HG02884 (cell line): Measurements from ENCODE around the gene SFRP2.
A peak's percentile ranks its signal among the peaks of the same experiment; 100 is the strongest.

ENCODE experiments used
- ATAC-seq: cut with Tn5 transposase; IDR thresholded peaks from one replicate; pipeline ENCODE4 v1.9.1; 2021; ENCODE audit warnings: mild to moderate bottlenecking, moderate library complexity; ENCODE audit not compliant: unreplicated experiment

The SFRP2 gene

DNA sequence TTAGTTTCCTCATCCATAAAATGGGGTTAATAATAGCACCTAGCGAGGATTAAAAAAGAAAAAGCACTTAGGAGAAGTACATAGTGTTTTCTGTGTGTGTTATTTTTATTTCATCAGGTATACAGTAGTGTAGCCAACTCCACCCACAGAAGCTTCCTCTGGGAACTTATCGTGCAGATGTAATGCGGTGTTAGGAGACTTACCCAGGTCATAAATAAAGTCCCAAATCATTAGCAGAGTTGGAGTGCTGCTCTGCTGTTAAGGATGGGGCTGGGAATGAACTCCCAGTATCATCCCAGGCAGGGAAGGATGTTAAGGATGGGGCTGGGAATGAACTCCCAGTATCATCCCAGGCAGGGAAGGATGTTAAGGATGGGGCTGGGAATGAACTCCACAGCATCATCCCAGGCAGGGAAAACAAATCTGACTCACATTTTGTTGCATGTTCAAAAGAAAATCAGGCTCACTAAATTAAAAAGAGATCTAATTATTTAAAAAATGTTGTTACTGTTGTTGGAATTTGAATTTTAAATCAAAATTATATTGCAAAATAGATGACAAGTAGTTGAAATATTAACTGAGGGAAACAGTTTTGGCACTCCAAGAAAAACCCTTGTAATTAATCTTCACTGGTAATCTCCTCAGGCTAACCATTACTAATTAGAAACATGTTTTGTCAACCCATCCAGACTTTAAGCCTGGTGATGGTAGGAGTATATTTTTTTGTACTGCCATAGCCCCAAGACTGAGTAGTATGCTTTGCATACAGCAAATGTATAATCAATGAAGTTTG is 10.2 kb upstream of the SFRP2 start:
- no peak for ATAC-seq

DNA sequence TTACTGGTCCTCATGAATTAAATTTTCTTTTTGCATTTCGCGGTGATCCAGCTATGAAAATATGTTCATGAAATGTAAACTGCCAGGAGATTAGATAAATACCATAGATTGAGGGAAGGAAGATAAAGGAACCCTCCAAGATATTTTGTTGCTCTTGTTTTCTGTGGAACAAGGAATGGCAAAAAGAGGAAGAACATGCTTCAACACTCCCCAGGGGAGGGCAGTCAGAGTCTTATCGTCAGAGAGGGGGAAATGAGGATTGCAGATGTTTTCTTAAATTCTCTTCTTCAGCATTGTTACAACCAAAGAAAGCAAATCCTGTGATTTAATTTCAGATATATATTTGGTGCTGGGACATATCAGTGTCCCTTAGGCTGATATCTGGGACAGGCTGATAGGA is 9.5 kb upstream of the SFRP2 start:
- ATAC-seq, result no peak

DNA sequence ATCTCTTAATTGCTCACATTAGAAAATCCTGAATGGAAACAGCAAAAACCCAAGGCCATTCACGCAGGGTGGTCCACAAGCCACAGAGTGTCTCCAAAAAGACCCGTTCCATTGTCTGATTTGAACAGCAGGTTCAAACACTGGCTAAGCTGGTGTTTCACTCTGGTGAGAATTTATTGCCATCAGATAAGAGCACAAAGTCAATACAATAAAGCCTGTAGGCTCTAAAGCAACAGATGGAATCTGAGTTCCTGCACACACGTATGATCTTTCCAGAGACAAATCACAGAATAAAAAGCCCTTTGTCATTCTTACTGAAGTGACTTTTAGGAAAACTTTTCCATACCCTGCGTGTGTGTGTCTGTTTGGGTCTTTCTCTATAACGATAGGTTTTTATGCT is 5.1 kb upstream of the SFRP2 start:
- ATAC-seq, result no peak

DNA sequence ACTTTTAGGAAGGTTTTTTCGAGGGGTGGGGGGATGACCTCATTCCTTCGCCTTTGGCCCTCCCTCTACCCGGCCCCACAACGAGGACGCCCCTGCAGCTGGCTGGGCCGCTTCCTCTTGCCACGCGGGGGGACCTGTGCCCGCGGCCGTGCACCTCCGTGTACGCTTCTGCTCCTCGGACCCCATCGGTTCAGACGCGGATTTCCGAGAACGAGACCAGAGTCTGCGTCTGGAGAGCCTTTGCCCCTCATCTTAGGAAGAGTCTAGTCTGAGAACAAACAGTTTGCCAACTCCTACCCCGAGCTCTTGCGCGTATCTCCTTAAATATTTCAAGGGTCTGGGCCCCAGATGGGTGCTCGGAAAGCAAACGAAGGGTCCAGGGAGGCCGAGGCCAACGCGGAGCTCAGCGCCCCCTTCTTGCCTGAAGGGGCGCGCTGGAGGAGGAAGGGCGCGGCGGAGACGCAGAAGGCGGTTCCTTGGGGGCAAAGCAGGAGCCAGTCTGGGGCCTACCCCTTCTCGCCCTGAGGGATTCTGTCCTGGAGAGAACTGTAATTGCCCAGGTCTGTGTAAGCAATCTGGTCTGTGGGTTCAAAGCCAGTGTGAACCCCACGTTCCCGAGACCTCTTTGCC is 3.9 kb upstream of the SFRP2 start:
- ATAC-seq, result no peak

DNA sequence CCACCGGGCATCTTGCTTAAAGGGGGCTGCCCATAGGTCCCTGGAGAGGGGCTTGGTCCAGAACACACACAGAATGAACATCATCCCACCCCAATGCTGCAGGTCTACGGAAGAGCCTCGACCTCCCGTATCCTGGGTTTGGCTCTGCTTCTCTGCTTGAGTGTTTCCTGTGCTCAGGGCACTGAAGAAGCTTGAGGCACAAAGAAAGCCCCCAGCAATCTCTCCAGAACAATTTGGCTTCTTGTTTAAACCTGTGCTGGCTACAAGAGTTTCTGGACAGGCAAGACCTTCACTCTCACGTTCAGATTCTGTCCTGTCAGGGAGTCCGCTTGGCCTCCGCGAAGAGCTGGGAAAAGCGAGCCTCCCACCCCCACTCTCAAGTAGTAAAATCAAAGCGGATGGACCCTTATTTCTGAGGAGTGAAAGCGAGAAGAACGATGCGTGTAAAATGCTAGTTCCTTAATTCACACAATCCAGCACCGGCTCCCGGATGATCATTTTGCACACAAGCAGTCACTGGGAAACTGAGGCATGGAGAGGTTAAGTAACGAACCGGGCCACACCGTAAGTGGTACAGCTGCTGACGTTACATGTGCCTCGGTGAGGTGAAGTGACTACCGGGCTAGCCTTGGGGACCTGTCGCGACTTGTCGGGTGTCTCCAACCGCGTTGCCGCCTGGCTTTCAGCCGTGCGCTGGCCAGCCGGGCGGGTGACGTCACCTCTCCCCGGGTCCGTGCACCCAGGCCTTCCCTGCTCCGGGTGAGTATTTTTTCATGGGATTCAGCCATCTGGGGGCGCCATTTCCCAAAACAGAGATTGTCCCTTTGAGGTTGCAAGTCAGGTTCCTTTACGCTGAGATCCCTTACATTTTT is 3.1 kb upstream of the SFRP2 start:
- no peak for ATAC-seq

DNA sequence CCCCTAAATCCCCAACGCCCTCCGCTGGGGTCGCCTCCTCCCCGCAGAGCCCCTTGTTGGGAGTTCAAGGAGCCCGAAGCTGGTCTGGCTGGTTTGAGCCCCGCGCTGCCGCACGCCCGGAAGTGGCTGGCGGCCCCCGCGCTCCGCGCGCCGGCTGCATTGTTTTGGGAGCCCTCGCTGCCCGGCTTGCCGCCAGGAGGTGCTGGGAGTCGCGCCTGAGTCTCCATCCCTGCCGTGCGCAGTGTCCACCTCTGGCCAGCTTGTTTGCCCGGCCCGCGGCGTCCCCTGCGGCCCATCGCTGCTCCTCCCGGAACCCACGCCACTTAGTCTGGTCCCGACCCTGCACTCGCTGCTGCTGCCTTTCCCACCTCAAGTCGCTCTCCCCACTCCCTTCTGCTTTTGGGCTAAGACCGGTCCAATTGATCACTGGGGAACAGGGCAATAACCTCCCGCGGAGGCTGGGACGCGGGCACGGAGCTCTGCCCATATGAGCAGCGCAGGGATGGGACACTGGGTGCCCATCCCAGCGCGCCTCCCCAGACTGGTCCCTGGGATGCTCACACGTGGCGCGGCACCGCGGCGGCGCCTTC is 2.2 kb upstream of the SFRP2 start:
- ATAC-seq, result no peak

DNA sequence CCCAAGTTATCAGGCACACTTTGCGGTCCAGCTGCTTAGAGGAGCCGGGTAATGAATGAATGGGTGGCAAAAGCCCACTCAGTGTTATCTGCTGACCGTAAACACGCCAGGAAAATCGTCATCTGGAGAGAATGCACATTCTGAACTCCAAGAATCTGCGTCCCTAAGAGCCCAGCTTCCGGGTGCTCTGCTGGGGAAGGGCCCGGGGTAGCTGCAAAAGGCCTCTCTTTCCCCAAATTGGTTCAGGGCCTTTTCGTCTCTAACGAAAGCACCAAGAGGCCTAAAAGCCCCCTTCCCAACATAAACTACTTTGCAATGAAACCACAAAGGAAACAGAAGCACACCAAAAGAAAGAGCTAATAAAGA is 1.6 kb upstream of the SFRP2 start:
- no peak for ATAC-seq

DNA sequence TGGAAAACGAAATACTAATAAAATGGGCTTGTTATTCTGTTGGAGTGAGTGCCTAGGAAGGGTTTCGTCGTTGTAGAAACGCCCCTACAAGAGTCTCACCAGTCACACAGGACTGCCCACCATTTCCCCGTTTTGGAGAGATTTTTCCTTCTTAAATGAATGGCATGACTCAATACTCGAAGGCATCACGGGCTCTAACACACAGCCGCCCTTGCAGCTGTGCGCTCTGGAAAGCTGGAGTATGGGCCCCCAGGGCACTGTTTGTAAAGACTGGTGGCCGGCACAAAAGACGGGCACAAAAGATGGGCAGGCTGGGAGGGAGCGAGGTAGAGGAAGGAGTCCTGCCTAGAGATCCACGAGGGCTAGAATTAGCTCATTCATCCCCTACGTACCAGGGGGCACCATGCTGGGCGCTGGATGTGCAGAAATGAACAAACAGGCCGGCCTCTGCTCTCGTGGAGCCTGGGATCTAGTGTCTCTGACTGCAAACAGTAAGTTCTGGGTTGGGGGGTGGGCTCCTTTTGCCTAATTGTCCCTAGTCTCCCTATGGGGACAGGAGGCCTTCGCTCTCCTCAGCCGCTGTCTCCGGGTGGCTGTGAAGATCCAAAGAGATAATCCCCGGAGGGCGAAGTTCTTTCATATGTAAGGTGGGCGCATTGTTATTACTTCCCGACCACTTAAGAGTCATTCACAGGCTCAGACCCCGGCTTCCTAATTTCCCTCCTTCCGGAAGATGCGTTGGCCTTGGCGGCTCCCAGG is 1.0 kb upstream of the SFRP2 start:
- ATAC-seq, result no peak

DNA sequence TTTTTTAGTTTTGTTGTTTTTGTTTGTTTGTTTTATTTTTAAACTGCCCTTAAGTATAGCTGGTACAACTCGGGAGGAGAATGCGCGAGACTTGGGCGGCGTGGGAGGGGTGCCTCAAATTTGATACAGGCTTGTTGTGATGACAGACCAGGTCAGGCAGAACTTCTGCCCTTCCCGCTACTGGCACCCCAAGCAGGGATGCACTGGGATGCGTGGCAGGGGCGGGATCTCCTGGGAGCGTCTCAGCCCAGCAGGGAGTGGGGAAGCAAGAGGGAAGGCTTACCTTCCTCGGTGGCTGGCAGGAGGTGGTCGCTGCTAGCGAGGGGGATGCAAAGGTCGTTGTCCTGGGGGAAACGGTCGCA is 851 bp downstream of the SFRP2 start:
- no peak for ATAC-seq

DNA sequence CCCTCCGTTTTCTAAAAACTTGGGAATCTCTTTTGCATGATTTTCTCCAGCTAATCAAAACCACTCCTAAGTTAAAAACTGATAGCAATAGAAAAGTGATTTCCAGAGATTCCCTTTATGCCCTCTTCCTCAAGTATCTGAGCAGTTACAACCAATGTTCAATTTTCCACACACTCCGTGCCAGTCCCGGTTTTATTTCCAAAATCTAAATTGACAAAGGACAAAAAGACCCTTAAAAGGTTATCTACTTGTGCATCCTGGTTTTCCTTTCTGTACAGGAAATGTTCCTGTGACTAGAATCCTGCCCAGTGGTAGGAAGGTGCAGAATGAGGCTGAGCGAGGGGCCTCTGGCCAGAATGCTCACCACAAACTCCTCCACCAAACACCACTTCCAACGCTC is 1.3 kb downstream of the SFRP2 start:
- no peak for ATAC-seq

DNA sequence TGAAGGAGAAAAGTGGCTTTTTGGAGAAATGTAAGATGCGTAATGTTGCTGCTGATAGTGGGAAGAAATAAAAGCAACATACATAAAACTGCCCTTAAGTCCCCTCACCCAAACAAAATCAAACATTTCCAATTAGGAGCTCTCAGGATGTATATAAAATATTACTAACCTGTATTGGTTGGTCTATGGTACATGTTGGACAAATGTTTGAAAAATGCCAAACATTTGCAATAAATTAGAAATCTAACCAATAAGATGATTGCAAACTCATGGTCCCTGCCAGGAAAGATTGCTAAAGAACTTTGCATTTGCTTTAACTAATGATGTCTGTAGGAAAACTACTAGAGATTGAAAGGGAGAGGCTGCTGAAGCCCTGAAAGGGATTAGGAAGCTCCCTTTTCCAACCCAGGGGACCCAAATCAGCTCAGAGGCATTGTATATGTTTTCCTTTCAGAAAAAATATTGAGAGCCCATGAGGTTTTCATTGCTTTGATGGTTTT is 1.8 kb downstream of the SFRP2 start:
- no peak for ATAC-seq

DNA sequence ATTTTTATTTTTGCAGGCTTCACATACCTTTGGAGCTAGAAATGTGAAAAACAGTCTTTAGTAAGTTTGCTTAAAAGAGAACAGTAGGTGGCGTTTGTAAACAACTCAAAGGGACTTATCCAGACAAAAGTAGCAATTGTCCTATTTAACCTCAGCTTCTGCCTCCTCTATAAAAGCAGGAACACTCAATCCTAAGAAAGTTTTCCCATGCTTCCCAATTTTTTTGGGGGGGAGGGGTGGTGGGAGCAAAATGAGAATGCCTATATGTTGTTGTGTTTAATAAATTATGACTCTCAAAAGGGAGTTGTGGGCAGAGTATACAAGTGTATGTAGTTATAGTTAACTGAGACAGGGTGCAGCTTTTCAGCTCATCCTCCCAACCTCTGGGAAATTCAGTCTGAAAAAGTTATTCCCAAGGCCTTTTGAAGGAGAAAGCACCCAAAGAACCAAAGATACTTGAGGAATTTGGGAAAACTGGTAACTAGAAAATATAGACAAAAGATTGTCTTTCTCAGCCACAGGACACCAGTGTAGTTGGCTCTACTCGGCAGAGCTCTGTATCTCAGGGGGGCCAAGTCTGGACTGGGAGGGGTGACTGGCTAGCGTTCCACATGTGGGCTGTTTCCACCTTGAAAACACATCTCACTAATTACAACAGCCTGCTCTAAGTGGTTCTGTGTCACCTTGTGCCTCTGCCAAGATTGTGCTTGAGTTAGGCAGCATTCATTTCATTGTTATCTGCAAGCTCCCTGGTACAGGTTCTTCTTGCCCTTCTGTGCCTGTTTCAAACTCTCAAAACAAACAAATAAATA is 2.8 kb downstream of the SFRP2 start:
- no peak for ATAC-seq

DNA sequence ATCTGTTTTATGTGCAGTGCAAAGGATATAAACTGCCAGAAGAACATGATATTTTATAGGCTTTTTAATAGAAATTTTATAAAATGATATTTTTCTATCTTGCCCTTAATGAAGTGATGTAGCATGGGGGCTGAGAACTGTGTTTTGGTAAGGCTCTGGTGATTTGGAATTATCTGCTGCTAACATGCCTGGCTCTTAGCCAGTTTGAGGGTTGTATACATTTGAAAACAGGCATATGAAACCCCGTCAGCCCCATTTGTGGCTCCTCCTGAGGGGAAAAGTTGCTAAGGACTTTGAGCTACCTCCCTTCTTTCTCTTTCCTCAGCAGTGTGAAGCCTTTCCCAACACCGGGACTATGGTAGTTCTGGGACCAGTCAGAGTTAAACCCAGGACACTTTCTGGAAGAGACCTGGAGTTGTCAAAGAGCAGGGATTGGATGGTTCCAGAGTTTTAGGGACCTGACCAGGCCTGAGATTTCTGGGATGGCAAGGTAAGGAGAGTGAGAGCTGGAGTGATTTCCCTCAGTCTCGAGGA is 4.7 kb downstream of the SFRP2 start:
- no peak for ATAC-seq

DNA sequence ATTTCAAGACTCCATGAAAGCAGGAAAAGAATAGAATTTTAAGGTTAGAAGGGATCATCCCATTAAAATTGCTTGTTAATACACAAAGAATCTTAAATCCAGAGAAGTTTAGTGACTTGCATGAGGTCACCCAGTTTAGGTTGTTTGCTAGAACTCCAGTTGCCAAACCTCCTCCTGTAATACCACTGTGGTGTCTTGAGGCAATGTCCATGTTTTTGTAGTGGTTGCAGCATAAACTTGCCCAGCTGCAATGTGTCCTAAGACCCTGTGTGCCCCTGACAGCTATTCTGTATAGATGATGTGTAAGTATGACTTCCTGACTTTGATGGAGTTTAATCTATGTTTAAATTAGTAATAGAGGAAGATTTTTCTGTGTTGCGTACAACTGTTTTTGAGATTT is 6.3 kb downstream of the SFRP2 start:
- no peak for ATAC-seq

DNA sequence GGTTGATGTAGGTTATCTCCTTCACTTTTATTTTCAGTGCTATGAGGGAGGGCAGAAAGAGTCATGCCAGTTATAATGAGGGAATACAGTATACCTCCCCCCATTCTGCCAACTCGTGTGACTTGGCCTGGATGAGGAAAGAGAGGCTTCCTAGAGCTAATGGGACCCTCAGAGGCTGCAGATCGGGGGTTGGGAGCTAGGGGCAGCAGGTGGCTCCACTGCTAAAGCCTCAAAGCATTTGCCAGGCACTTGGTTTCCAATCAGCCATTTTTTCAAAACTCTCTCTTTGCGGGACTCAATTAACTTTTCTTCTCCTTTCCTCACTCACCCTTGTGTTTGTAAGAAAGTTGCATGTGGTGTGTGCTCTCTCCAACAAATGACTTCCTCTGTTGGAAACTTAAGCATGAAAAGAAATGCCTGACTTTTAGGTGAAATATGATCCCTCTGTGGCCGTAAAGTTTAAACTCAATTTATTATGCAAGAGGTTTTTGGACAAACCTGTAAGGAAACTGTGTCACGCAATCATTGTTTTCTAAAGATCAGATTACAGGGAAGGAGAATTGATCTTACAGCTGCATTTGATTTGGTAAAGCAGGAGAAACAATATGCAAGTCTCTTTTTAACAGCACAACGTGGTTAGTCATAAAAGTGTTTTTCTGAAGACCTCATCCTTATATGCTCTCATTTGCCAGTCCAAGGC is 7.0 kb downstream of the SFRP2 start:
- no peak for ATAC-seq

DNA sequence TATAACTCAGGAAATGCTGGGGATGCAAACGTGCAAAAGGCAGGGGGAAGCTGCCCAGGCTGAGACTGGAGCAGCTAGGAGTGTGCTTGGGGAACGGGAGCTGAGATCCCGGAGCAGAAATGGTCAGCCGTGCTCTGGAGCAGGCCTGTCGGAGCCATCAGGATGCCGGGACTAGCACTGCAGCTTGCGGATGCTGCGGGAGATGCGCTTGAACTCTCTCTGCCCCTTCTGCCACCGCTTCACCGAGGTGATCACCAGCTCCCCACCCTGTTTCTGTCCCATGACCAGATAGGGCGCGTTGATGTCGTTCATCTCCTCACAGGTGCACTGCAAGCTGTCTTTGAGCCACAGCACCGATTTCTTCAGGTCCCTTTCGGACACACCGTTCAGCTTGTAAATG is 7.6 kb downstream of the SFRP2 start:
- ATAC-seq, result no peak

DNA sequence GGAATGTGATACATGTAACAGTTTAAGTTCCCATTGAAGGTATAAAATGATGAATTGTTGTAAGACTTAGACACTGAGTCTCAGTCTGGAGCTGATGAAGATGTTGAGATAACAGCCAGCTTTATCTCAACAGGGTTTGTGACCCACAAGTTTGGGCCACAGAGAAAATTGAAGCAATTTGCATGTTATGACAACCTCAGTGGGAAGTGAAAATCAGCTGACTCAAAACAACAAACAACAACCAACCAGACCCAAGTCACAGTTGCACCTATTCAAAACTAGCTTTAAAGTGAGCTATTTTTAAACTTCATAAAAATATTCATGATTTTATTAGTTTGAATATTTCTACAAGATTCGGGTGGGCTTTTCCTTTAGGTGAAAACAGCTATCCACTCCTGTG is 8.0 kb downstream of the SFRP2 start:
- ATAC-seq, result peak; percentile 72

DNA sequence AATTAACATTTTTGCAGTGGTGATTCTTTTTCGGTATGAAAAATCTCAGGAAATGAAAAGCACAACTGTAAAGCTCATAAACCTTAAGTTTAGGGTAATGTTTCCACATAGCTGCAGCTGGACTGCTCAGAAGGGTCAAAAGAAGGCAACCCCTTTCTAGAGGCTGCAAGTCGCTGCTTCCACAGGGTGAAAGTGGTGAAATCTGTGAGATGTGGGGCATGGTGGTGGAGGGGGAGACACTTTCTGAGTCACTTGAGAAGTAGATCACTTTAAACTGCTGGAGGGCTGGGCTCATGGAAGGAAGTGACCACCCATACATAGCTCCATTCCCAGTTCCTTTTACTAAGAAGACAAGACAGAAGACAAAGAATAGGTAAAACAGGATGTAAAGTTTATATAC is 8.7 kb downstream of the SFRP2 start:
- no peak for ATAC-seq

DNA sequence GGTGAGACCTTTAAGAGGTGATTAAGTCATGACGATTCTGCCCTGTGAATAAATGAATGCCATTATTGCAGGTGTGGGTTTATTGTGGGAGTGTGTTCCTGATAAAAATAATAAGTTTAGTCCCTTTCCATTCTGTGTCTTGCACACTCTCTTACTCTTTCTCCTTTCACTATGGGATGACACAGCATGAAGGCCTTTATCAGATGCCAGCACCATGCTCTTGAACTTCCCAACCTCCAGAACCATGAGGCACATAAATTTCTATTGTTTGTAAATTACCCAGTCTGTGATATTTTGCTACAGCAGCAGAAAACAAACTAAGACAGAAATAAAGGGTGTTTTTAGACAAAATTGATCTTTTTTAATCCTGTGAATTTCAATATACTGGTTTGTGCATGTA is 10.5 kb downstream of the SFRP2 start:
- no peak for ATAC-seq
